Activated naive CD4-positive, alpha-beta T cell treated with anti-CD3 and anti-CD28 coated beads, Interleukin-2, amount 50 U/mL, for 24 hours (primary cell): ENCODE results near the gene FAM171A1.
A peak's percentile ranks its signal among the peaks of the same experiment; 100 is the strongest.

ENCODE experiments used
- H3K27ac Mint-ChIP-seq: one replicate; pipeline ENCODE4 v1.8.0; 2021; ENCODE audit warnings: mild to moderate bottlenecking, mixed read lengths
- H3K27me3 Mint-ChIP-seq: one replicate; pipeline ENCODE4 v1.8.0; 2021; ENCODE audit warnings: mixed read lengths
- H3K36me3 Mint-ChIP-seq: one replicate; pipeline ENCODE4 v1.8.0; 2021; ENCODE audit warnings: mixed read lengths
- H3K4me1 Mint-ChIP-seq: one replicate; pipeline ENCODE4 v1.8.0; 2021; ENCODE audit warnings: mixed read lengths
- H3K4me3 Mint-ChIP-seq: one replicate; pipeline ENCODE4 v1.8.0; 2021; ENCODE audit warnings: mild to moderate bottlenecking, mixed read lengths
- H3K9me3 Mint-ChIP-seq: one replicate; pipeline ENCODE4 v1.8.0; 2021; ENCODE audit warnings: mixed read lengths

Gene FAM171A1

DNA sequence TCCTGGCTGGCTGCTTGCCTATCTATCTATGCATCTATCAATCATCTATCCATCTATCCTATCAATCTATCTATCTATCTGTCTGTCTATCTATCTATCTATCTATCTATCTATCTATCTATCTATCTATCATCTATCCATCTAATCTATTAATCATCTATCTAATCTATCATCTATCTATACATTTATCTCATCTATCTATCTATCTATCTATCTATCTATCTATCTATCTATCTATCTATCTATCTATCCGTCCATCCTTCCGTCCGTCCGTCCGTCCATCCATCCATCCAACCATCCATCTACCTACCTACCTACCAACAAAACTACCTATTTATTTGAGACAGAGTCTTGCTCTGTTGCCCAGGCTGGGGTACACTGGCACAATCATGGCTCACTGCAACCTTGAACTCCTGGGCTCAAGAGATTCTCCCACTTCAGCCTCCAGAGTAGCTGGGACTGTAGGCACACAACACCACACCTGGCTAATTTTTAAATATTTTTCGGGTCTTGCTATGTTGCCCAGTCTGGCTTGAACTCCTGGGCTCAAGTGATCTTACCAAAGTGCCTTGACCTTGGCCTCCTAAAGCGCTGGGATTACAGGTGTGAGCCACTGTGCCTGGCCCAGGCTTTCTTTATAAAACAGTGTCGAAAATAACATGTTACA is 107.3 kb downstream of the FAM171A1 start:
- Mint-ChIP-seq H3K27me3 (no peaks in the 10 kb centered on the region), H3K4me3 (no peak overlapping the region), H3K36me3 (peaks cover 3% of the 10 kb centered on the region), H3K27ac (no peak overlapping the region), H3K4me1 (no peaks in the 10 kb centered on the region), H3K9me3 (no peaks in the 10 kb centered on the region)

DNA sequence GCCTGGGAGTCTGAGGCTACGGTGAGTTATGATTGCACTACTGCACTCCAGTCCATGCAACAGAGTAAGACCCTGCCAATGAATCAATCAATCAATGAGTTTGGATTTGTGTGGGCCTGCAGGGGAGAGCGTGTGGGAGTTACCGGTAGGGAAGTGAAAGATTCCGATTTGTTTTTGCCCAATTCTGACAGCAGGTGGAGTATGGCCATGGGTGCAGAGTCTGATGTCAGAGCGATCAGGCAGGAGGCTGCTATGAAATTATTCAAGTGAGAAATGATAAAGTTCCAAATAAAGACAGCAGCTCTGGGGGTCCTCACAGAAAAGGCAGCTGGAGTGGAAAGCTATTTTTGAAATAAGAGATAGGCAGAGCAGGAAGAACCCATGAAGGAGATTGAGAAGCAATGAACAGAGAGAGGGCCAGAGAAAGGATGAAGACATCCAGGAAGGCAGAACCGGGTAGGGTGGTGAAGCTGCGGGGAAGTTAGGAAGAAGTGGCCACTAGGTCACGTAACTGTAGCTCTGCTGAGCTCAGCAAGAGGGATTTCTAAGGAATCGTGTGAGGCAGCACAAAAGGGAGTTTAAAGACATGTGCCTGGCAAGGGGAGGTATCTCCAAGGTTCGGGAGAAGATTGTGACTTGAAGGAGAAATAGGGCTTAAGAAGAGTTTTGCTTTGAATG is 108.9 kb downstream of the FAM171A1 start:
- Mint-ChIP-seq H3K4me3 (no peak overlapping the region), H3K36me3 (no peaks in the 10 kb centered on the region), H3K4me1 (no peaks in the 10 kb centered on the region), H3K9me3 (no peaks in the 10 kb centered on the region), H3K27me3 (no peaks in the 10 kb centered on the region), H3K27ac (no peak overlapping the region)

DNA sequence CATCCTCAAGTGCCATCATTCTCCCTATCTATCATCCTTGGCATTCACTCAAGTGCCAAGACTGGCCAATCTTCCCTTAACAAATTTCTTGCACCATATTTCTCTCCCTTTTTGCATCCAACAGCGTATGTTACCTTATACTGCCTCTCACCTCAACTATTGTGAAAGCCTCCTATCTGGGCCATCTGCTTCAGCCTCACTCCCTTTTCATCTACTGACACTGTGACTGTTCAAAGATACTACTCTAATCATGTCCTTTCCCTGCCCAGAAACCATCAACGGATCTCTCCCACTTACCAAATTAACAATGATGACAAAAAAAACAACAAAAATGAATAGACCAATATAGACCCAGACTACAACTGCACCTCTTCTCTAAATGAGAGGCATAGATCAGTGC is 112.0 kb downstream of the FAM171A1 start:
- H3K36me3 Mint-ChIP-seq: no peaks in the 10 kb centered on the region
- no peaks in the 10 kb centered on the region for H3K27me3 Mint-ChIP-seq
- H3K4me1 Mint-ChIP-seq: peaks cover 11% of the 10 kb centered on the region
- no peaks in the 10 kb centered on the region for H3K9me3 Mint-ChIP-seq
- no peak overlapping the region for H3K27ac Mint-ChIP-seq
- H3K4me3 Mint-ChIP-seq: no peak overlapping the region

DNA sequence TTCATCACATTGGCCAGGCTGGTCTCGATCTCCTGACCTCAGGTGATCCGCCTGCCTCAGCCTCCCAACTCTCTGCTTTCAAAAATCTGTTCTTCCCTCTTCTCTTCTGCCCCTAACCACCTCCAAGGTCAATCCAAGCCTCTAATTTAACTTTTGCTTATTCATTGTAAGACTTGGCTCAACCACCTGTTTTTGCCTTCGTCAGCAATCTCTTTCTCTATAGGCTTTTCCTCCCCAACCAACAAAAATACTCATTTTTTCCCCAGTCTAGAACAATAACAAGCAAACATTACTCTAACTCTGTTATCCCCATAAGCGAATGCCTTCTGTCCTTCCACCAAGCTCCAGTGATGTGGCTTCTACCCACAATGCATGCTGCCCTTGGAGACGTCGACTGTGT is 112.8 kb downstream of the FAM171A1 start:
- no peak overlapping the region for H3K27ac Mint-ChIP-seq
- H3K27me3 Mint-ChIP-seq: no peaks in the 10 kb centered on the region
- H3K36me3 Mint-ChIP-seq: no peaks in the 10 kb centered on the region
- peaks cover 19% of the 10 kb centered on the region for H3K4me1 Mint-ChIP-seq
- H3K4me3 Mint-ChIP-seq: no peak overlapping the region
- no peaks in the 10 kb centered on the region for H3K9me3 Mint-ChIP-seq

DNA sequence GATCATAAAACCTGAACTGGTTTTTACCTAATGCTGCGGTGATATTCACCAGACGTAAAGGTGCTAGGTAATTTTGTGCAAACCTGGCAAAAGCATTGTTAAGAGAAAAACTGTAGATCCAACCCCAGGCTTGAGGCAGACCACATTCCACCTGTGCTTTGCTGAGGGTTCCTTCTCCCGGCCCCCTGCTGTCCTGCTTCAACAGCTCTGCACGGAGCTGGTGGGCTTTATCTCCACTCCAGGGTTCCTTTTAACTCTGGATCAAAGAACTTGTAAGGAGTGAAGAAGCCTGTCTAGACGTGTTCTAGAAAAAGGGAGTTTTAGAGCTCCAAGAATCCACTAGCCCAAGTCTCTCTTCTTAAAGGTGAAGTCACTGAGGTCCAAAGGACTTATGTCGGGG is 115.1 kb downstream of the FAM171A1 start:
- no peaks in the 10 kb centered on the region for H3K27me3 Mint-ChIP-seq
- no peak overlapping the region for H3K27ac Mint-ChIP-seq

DNA sequence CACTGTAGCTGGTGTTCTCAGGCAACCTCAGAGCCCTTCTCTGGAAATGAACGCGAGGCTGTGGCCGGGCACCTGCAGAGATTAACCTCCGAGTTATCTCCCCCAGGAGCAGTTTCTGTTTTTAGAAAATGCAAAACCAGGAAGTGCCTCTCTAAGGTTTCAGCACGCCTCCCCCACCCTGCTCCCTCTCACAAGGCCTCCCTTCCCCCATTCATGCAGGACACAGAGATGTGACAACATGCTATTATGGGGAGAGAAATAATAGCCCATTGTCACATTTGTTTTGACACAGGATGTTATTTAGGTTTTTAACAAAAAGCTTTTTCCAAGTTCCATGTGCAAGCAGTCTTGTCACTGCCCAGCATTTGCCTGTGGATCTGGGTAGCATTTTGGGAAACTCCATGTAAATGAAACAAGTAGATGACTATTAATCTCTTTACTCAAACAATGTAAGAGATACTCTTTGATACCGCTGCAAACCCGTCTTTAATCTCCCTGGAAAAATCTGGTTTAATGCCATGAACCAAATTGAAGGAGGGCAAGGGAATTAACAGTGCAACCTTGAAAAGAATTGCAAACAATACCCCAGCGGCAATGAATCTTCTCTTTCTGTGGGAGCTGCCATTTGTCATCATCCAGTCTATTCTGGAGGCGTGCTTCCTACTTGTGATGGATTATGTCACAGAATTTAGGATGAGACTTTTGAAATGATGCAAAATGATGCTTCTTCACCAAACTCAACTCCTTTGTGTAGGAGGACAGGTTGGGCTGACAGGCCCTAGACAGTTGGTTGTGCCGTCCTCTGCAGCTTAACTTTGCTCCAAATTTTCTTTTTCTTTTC is 116.1 kb downstream of the FAM171A1 start:
- peaks cover 51% of the 10 kb centered on the region for H3K4me1 Mint-ChIP-seq
- H3K27me3 Mint-ChIP-seq: no peaks in the 10 kb centered on the region
- H3K4me3 Mint-ChIP-seq: peak overlapping the region; percentile 98
- peaks cover 2% of the 10 kb centered on the region for H3K36me3 Mint-ChIP-seq
- no peaks in the 10 kb centered on the region for H3K9me3 Mint-ChIP-seq
- H3K27ac Mint-ChIP-seq: peak overlapping the region; percentile 80

More for the DNA sequence above, 115.1 kb downstream of the FAM171A1 start:
- no peaks in the 10 kb centered on the region for H3K9me3 Mint-ChIP-seq
- H3K4me1 Mint-ChIP-seq: peaks cover 42% of the 10 kb centered on the region
- H3K4me3 Mint-ChIP-seq: no peak overlapping the region
- H3K36me3 Mint-ChIP-seq: no peaks in the 10 kb centered on the region

DNA sequence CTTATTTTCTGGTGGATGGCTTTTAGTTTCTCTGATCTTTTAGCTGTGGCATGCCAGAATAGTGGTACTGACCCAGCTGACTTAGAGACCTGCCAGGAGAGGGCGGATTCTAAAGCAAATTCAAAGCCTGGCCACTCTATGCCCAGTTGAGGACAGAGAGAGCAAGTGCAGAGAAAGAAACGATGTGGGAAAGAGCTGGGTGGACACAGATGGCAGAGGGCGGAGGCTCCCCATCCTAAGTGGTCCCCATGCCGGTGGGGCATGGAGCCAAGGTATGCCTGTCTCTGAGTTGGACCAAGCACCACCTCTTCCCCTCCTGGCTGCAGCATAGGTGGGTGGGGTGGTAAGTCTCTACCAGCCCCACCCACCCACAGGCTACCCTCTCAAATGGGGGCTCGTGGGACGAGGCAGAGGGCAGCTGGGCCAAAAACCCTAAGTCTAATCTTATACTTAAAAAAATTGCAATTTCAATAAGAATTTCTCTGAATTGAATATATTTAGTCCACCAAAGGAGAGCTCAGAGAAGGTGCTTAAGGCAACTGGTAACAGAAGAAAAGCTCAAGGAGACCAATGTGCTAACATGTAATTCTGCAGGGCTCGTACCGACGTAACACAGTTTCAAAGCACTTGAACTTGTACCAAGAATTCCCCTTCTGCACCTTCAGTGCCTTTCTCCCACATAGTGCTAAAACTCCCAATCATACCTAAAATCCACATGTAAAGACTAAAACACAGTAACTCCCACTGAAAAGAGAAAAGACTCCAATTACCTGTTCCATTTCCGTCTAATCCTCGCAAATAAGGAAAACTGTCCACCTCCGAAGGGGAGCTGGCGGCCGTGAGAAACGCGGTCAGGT is 116.9 kb downstream of the FAM171A1 start:
- peak overlapping the region; percentile 98 for H3K4me3 Mint-ChIP-seq
- H3K27ac Mint-ChIP-seq: peak overlapping the region; percentile 80
- H3K36me3 Mint-ChIP-seq: peaks cover 4% of the 10 kb centered on the region
- no peaks in the 10 kb centered on the region for H3K27me3 Mint-ChIP-seq
- peaks cover 55% of the 10 kb centered on the region for H3K4me1 Mint-ChIP-seq
- no peaks in the 10 kb centered on the region for H3K9me3 Mint-ChIP-seq

DNA sequence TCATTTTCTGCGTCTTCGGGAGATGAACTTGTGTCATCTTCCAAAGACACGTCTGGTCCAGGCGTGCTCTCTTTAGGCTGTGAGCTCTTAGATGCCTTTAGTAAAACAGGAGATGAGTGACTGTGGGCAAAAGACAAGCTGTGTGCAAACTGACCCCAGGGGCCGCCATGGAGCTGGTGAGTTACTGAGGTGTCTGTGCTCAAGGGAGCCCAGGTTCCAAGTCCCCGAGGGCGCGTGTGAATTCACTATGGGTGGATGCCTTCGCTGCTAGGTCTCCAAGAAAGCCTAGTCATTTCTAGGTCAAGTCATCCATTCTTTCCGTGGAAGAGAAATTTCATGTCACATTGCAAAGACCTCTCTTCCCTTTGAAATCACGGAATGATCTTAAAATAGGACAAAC is 118.7 kb downstream of the FAM171A1 start:
- Mint-ChIP-seq H3K36me3 (peaks cover 4% of the 10 kb centered on the region), H3K4me3 (no peak overlapping the region), H3K27ac (no peak overlapping the region)

DNA sequence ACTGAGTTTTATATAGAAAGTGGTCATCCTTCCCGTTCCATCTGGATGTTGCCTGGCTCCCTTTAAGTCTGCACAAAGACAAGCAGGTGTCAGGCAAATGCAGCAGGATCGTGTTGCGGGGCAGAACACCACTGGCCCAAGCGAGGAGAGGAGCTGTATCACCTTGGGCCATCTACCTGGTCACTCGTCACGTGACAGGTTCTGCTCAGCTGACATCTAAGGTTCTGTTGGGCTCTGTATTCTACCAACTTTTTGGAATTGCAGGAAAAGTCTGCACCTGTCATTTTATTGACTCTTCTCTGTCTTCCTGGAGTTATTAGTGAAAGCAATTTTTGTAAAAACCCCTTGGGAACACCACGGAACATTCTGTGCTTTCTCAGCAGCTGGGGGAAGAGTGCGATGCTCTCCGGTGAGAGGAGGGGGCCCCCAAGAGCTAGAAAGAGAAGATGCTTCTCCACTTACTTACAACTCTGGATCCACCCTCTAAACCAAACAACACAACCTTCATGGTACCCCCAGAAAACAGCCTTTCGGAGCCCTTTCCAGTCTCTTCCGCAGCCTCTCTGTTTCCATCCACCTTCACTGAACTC is 119.2 kb downstream of the FAM171A1 start:
- Mint-ChIP-seq H3K36me3 (peaks cover 4% of the 10 kb centered on the region), H3K9me3 (no peaks in the 10 kb centered on the region), H3K27ac (no peak overlapping the region), H3K27me3 (no peaks in the 10 kb centered on the region), H3K4me1 (peaks cover 55% of the 10 kb centered on the region), H3K4me3 (no peak overlapping the region)

More for the DNA sequence above, 118.7 kb downstream of the FAM171A1 start:
- H3K4me1 Mint-ChIP-seq: peaks cover 55% of the 10 kb centered on the region
- no peaks in the 10 kb centered on the region for H3K9me3 Mint-ChIP-seq
- H3K27me3 Mint-ChIP-seq: no peaks in the 10 kb centered on the region

DNA sequence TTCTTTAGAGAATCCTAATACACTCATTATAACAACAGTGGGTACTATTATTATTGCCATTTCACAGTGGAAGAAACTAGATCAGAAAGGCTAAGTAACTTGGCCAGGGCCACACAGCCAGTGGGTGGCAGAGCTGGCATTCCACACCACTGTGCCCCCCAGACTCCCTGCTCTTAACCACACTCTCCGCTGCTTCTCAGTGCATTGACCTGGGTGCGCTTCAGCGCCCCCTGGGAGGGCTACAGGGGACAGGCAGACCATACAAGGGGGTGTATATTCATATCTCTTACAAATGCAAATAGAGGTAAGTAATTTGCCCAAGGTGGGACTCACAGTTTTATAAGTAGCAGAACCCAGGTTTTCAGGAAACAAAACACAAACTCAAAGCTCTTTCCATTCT is 125.6 kb downstream of the FAM171A1 start:
- no peak overlapping the region for H3K4me3 Mint-ChIP-seq
- peaks cover 16% of the 10 kb centered on the region for H3K36me3 Mint-ChIP-seq
- no peaks in the 10 kb centered on the region for H3K27me3 Mint-ChIP-seq
- H3K4me1 Mint-ChIP-seq: peaks cover 12% of the 10 kb centered on the region
- no peak overlapping the region for H3K27ac Mint-ChIP-seq
- H3K9me3 Mint-ChIP-seq: no peaks in the 10 kb centered on the region

DNA sequence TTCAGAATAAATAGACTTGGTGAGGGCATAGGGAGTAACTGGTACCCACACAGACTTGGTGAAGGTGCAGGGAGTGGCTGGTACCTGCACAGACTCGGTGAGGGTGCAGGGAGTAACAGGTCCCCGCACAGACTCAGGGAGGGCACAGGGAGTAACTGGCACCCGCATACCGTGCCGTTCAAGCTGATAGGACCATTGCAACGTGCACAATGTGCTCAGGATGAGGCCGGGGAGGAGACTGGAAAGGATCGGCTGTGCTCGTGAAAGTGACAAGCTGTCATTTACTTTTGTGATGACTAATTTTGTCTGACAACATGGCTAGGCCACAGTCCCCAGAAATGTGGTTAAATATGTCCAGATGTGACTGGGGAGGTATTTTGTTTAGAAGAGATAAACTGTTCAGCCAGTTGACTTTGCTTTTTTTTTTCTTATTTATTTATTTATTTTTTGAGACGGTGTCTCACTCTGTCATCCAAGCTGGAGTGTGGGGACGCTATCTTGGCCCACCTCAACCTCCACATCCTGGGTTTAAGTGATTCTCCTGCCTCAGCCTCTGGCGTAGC is 126.4 kb downstream of the FAM171A1 start:
- Mint-ChIP-seq H3K4me3 (no peak overlapping the region), H3K9me3 (no peaks in the 10 kb centered on the region), H3K27me3 (no peaks in the 10 kb centered on the region), H3K27ac (no peak overlapping the region), H3K4me1 (peaks cover 4% of the 10 kb centered on the region), H3K36me3 (peaks cover 13% of the 10 kb centered on the region)

DNA sequence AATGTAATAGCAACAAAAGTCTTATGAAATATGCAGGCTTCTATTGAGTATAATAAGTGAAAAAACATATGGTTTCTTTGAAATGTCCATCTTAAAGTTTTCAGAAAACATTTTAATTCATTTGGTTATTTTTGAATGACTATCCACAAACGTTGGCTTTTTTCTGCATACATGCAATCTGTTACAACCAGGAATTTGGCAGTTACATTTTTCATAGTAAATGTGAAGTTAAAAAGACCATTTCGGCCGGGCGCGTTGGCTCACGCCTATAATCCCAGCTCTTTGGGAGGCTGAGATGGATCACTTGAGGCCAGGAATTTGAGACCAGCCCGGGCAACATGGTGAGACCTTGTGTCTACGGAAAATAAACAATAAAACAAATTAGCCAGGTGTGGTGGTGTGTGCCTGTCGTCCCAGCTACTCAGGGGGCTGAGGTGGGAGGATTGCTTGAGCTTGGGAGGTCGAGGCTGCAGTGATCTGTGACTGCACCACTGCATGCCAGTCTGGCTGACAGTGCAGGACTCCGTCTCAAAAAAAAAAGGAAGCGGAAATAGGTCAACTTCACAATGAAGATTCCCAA is 128.7 kb downstream of the FAM171A1 start:
- Mint-ChIP-seq H3K27ac (no peak overlapping the region), H3K4me1 (peaks cover 15% of the 10 kb centered on the region), H3K27me3 (no peaks in the 10 kb centered on the region), H3K36me3 (peaks cover 13% of the 10 kb centered on the region), H3K4me3 (no peak overlapping the region), H3K9me3 (no peaks in the 10 kb centered on the region)

DNA sequence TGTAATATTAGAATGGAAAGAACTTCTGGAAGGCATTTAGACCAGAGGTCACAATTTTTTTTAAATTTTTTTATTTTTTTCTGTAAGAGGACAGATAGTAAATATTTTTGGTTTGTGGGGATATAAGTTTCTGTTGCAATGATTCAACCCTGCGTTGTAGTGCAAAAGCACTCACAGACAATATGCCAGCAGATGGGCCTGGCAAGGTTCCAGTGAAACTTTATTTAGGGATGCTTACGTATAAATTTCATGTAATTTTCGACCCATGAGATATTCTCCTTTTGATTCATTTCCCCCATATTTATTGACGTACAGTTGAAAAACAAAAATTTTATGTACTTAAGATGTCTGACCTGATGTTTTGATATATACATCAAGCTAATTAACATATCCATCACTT is 129.8 kb downstream of the FAM171A1 start:
- no peak overlapping the region for H3K4me3 Mint-ChIP-seq
- peaks cover 11% of the 10 kb centered on the region for H3K36me3 Mint-ChIP-seq
- H3K9me3 Mint-ChIP-seq: no peaks in the 10 kb centered on the region
- H3K27ac Mint-ChIP-seq: no peak overlapping the region
- no peaks in the 10 kb centered on the region for H3K27me3 Mint-ChIP-seq
- H3K4me1 Mint-ChIP-seq: peaks cover 19% of the 10 kb centered on the region

DNA sequence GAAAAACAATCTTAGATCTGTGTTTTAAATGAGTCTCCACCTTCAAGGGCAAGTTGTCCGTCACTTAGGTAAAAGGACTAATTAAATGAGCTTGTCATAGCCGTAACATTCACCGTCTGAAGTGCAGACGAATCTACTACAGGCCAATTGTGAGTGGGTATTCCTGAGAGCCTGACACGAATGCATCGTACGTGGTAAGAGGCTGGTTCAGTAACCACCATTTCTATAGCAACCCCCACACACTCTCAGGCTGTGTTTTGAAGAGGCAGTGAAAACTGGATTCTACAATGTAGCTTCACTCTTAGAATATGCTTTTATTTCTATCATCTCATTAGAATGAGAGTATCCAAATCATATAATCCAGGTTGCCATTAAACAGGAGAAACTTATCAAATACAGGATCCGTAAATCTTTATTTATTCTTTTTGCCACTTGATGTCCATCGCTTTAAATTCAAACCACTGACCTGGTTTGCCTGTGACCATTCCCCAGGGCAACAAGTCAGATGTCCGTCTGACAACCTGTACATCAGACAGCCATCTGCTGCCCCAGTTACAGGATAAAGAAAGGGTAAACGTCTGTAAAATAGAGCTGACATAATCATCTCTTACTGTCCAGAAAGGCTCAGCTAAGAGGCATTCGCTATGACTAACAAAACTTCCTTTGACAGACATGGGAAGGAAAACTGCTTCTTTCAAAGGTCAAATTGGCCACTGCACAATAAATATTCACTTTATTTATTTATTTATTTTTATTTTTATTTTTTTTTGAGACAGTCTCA is 132.3 kb downstream of the FAM171A1 start:
- Mint-ChIP-seq H3K4me3 (no peak overlapping the region), H3K9me3 (no peaks in the 10 kb centered on the region)

More for the DNA sequence above, 132.3 kb downstream of the FAM171A1 start:
- Mint-ChIP-seq H3K27me3 (no peaks in the 10 kb centered on the region), H3K27ac (no peak overlapping the region), H3K36me3 (peaks cover 9% of the 10 kb centered on the region), H3K4me1 (peaks cover 20% of the 10 kb centered on the region)
